K562 (cell line): ENCODE measurements around the gene DPP3.

ENCODE experiments used
- CBX8 ChIP-seq: fragments of 200-600 bp; sonication (generic); IDR thresholded peaks from 2 replicates; pipeline ENCODE4 v1.6.1; 2012; ENCODE audit warnings: borderline replicate concordance, mixed run types, low read depth, mild to moderate bottlenecking, moderate library complexity, mixed read lengths, low read length, control low read depth, inconsistent platforms; ENCODE audit not compliant: poor library complexity, severe bottlenecking; ENCODE audit errors: extremely low read depth
- HDAC6 ChIP-seq: IDR thresholded peaks from 2 replicates; pipeline ENCODE4 v1.6.1; 2012; ENCODE audit warnings: low read depth, mild to moderate bottlenecking, control low read depth, inconsistent platforms, low read length, moderate library complexity

- no peak for TF ChIP-seq HDAC6
- TF ChIP-seq CBX8: no peak
Observed at GRCh38 chr11:66467034-66467659, 13.1 kb upstream of the DPP3 start.
